Right lobe of liver (tissue), 6 donors: ENCODE data around the gene CDYL2. TPM values are rescaled to one million over a fixed set of nuclear protein-coding genes. Genes with fewer than 3 reads are reported as not detected.

Experiments
- ATAC-seq, 4 donors: fragments of 200-7000 bp; cut with Tn5 transposase; one replicate each; pipeline ENCODE4 v1.9.1; 2020; ENCODE audit warnings: mild to moderate bottlenecking in 4 of 4, moderate library complexity in 4 of 4
- DNase-seq, 3 donors: peaks; one replicate each; pipeline ENCODE4 v3.0.0-alpha.2; 2020
- H3K27ac ChIP-seq, 3 donors: fragments of 200-600 bp; one replicate each; pipeline ENCODE4 v1.8.0; 2022
- H3K27me3 ChIP-seq, 2 donors: fragments of 200-600 bp; one replicate each; pipeline ENCODE4 v1.8.0; 2022
- H3K36me3 ChIP-seq, 4 donors: fragments of 200-600 bp; sonication (generic) in 1 of 4; one replicate each; pipeline versions ENCODE4 v1.5.1 to v1.8.0; 2017 to 2022; ENCODE audit warnings: control low read depth in 1 of 4
- H3K4me1 ChIP-seq, 4 donors: fragments of 200-600 bp; sonication (generic) in 1 of 4; one replicate each; pipeline versions ENCODE4 v1.5.1 to v1.8.0; 2017 to 2022; ENCODE audit warnings: control low read depth in 1 of 4
- H3K4me3 ChIP-seq, 3 donors: fragments of 200-600 bp; one replicate each; pipeline ENCODE4 v1.8.0; 2022
- H3K9me3 ChIP-seq, 4 donors: fragments of 200-600 bp; sonication (generic) in 1 of 4; one replicate each; pipeline versions ENCODE4 v1.5.1 to v1.8.0; 2017 to 2022; ENCODE audit warnings: control low read depth in 1 of 4
- POLR2A ChIP-seq: fragments of 450-650 bp; IDR thresholded peaks from one replicate; pipeline ENCODE4 v1.6.1; 2017; ENCODE audit warnings: antibody characterized with exemption, mild to moderate bottlenecking
- WGBS: methylation state at CpG from one replicate; pipeline ENCODE4 v1.1.6; 2018; ENCODE audit warnings: low coverage, low lambda C conversion rate; ENCODE audit not compliant: insufficient coverage; ENCODE audit errors: missing lambda C conversion rate; 5-methylcytosine and 5-hydroxymethylcytosine counted together
- intact Hi-C, 2 donors: fragments of 100-400 bp; cut with DNase I; formaldehyde crosslinking; loops; one replicate each; pipeline versions ENCODE4 v1.11.2 to v1.14.1; 2022
- total RNA-seq, 6 experiments: library from RNA; depleted of rRNA in 2 of 6; stranded (reverse); fragments of >200 nt in 2 of 6; fragmentation: NEBNext Ultra II Directional in 3 of 6; extraction: Animal tissue kit (Norgen Biotek cat#: 25700) in 3 of 6; gene quantifications; one replicate each; pipeline versions ENCODE4 v1.1.0 to v1.2.4, GENCODE V29; 2016 to 2023
- TF ChIP-seq, protein P1 (sequence below), 4 donors: fragments of 200-600 bp in 3 of 4; fragments of 450-650 bp in 1 of 4; IDR thresholded peaks; one replicate each; pipeline versions ENCODE4 v1.5.1 to v1.8.0; 2016 to 2022; ENCODE audit warnings: antibody characterized with exemption in 4 of 4, mild to moderate bottlenecking in 2 of 4
- donor health status: DM: no; HTN: yes; CAD: no.
- donor health status: DM: no; HTN: no; CAD: no.
- donor health status: DM: no; HTN: no; CAD: no.
- donor health status: DM: no; HTN: yes; CAD: no.
- donor health status: DM: no; HTN: yes; CAD: no.

Gene CDYL2
- total RNA-seq, 6 experiments from 2014 or later: 2.2 to 12.7 (median 6.3) TPM

DNA sequence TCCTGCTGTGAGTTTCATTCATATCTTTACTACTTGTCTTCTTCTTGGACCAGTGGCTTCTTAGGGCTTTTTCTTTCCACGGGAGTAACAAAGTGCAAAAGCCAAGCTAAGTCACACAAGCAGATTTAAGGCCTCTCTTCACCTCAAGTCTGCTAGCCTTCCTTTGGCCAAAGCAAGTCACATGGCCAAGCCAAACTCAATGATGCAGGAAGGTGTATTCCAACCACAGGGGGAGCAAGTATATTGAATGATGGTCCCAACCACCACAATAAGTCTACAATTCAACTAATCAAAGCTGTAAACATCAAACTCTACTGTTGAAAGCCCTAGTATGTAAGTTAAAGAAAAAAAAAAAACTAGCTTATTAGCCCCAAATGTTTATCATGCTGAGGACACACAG, 44.5 kb upstream of the CDYL2 start:
- 71% methylated on average over 1 of the region's 1 CpG for WGBS
- intact Hi-C loops: no loop called here
- H3K27ac ChIP-seq: no peak overlapping the region
- no peaks in the 10 kb centered on the region for H3K36me3 ChIP-seq
- no peak overlapping the region for H3K4me3 ChIP-seq
- TF ChIP-seq, protein P1, sequence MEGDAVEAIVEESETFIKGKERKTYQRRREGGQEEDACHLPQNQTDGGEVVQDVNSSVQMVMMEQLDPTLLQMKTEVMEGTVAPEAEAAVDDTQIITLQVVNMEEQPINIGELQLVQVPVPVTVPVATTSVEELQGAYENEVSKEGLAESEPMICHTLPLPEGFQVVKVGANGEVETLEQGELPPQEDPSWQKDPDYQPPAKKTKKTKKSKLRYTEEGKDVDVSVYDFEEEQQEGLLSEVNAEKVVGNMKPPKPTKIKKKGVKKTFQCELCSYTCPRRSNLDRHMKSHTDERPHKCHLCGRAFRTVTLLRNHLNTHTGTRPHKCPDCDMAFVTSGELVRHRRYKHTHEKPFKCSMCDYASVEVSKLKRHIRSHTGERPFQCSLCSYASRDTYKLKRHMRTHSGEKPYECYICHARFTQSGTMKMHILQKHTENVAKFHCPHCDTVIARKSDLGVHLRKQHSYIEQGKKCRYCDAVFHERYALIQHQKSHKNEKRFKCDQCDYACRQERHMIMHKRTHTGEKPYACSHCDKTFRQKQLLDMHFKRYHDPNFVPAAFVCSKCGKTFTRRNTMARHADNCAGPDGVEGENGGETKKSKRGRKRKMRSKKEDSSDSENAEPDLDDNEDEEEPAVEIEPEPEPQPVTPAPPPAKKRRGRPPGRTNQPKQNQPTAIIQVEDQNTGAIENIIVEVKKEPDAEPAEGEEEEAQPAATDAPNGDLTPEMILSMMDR (IDR thresholded peaks at IDR 0.05): no peak
- no peak for TF ChIP-seq POLR2A
- H3K9me3 ChIP-seq: peaks cover 0 to 9% (median 2%) of the 10 kb centered on the region in 4 donors
- no peaks in the 10 kb centered on the region for H3K4me1 ChIP-seq
- no peak for DNase-seq
- ATAC-seq: no peak
- no peaks in the 10 kb centered on the region for H3K27me3 ChIP-seq

GRCh38 chr16:80846680-80847079, 42.3 kb upstream of the CDYL2 start:
- WGBS: 76% methylated on average over 3 of the region's 3 CpGs
- Histone ChIP-seq H3K36me3 (no peaks in the 10 kb centered on the region), H3K4me1 (no peaks in the 10 kb centered on the region), H3K9me3 (peaks cover 0 to 9% (median 2%) of the 10 kb centered on the region in 4 donors), H3K27ac (no peak overlapping the region), H3K4me3 (no peak overlapping the region), H3K27me3 (no peaks in the 10 kb centered on the region)
- intact Hi-C loops: no loop called here
- ATAC-seq (no peak), DNase-seq (no peak)
- TF ChIP-seq, protein P1 (IDR thresholded peaks at IDR 0.05): no peak
- no peak for TF ChIP-seq POLR2A

DNA sequence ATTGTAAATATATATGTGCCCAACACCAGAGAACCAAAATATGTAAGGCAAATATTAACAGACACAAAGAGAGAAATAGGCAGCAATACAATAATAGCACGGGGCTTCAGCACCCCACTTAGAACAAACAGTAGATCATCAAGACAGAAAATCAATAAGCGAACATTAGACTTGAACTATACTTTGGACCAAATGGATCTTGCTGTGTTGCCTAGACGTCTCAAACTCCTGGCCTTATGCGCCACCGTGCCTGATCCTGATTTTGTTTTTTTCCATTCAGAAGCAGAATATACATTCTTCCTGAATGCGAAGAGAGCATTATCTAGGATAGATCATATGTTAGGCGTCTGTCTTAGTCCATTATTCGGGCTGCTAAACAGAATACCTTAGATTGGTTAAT, 41.9 kb upstream of the CDYL2 start:
- Histone ChIP-seq H3K27ac (no peak overlapping the region), H3K27me3 (no peaks in the 10 kb centered on the region), H3K36me3 (no peaks in the 10 kb centered on the region), H3K4me3 (no peak overlapping the region), H3K4me1 (no peaks in the 10 kb centered on the region), H3K9me3 (peaks cover 0 to 9% (median 2%) of the 10 kb centered on the region in 4 donors)
- ATAC-seq (no peak), DNase-seq (no peak)
- intact Hi-C loops: no loop called here
- TF ChIP-seq, protein P1 (IDR thresholded peaks at IDR 0.05): no peak
- TF ChIP-seq POLR2A: no peak
- WGBS: 68% methylated on average over 8 of the region's 8 CpGs

- WGBS: 83% methylated on average over 1 of the region's 1 CpG
- no peak for DNase-seq
- H3K4me3 ChIP-seq: no peak overlapping the region
- intact Hi-C loops: no loop called here
- H3K4me1 ChIP-seq: no peaks in the 10 kb centered on the region
- no peak overlapping the region for H3K27ac ChIP-seq
- TF ChIP-seq, protein P1 (IDR thresholded peaks at IDR 0.05): no peak
- TF ChIP-seq POLR2A: no peak
- peaks cover 0 to 9% (median 2%) of the 10 kb centered on the region in 4 donors for H3K9me3 ChIP-seq
- H3K36me3 ChIP-seq: no peaks in the 10 kb centered on the region
- H3K27me3 ChIP-seq: no peaks in the 10 kb centered on the region
- no peak for ATAC-seq
These were observed 40.0 kb upstream of the CDYL2 start for GRCh38 chr16:80844395-80844794.

- TF ChIP-seq, protein P1 (IDR thresholded peaks at IDR 0.05): no peak
- no peak for TF ChIP-seq POLR2A
These were observed 36.8 kb upstream of the CDYL2 start for GRCh38 chr16:80841231-80841630.

More at GRCh38 chr16:80841231-80841630, 36.8 kb upstream of the CDYL2 start:
- DNase-seq (no peak), ATAC-seq (no peak)
- Histone ChIP-seq H3K4me1 (no peaks in the 10 kb centered on the region), H3K9me3 (peaks cover 0 to 9% (median 2%) of the 10 kb centered on the region in 4 donors), H3K36me3 (no peaks in the 10 kb centered on the region), H3K27me3 (no peaks in the 10 kb centered on the region), H3K4me3 (no peak overlapping the region), H3K27ac (no peak overlapping the region)
- intact Hi-C loops: no loop called here
